Measurements from ENCODE around the gene GUCA1C.

The GUCA1C gene

DNA sequence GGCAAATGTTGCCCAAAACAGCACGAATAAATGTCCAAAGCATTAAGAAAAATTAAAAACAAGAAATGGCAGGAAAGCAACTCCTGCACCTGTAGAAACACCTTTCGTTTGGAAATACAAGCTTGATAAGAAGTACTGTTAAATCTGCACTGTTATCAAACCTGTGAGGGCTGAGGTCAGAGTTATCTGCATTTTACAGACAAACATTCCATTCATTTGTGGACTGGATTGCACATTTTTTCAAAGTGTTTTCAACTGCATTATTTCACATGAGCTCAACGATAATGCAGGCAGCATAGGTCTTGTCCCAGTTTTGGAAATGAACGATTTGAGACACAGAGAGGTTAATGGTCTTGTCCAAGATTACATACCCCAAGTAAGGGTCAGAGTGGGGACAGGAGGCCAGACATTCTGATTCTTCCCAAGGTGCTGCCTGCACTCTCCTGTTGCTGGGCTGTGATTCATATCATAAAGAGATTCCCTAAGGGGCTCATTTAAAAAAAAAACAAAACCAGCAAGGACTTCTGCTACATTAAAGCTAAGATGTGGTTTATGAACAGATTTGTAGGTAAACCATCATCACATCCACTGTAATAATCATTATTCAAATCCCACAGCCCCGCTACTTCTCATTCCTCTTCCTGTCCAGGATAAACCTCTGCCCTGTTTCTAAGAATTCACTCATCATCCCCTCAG lies 13.0 kb downstream of the GUCA1C start:
- TF ChIP-seq CTCF (conservative IDR thresholded peaks at IDR 0.05), result no peak
- no peak overlapping the region for H3K27ac ChIP-seq

GRCh38 chr3:108940166-108940565 lies 13.5 kb downstream of the GUCA1C start:
- H3K27ac ChIP-seq, result no peak overlapping the region
- TF ChIP-seq CTCF (conservative IDR thresholded peaks at IDR 0.05), result no peak

- no peak for TF ChIP-seq CTCF (conservative IDR thresholded peaks at IDR 0.05)
- H3K27ac ChIP-seq, result no peak overlapping the region
These were observed 16.6 kb downstream of the GUCA1C start for GRCh38 chr3:108936924-108937689.

- no peak for TF ChIP-seq CTCF (conservative IDR thresholded peaks at IDR 0.05)
- H3K27ac ChIP-seq, result no peak overlapping the region
These were observed 22.6 kb downstream of the GUCA1C start for GRCh38 chr3:108931035-108931434.

DNA sequence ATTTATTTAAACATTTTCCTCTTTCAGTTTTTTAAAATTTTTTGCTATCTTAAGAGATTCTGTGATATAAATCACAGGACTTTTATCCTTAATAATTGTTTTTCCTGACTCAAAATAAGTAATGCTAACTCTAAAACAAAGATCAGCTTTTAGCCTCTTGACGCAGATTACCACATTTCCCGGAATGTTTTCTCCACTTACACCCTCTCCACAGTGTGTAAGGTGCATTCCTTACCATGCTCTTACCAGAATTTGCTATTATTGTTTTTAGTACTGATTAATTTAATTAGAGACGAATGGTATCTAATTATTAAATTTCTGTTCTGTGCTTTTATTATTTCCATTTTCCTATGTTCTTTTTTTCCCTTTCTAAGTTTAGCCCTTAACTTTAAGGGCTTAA lies 34.8 kb downstream of the GUCA1C start:
- TF ChIP-seq CTCF (conservative IDR thresholded peaks at IDR 0.05), result no peak

GRCh38 chr3:108914774-108915641 lies 38.7 kb downstream of the GUCA1C start:
- no peak overlapping the region for H3K27ac ChIP-seq
- TF ChIP-seq CTCF (conservative IDR thresholded peaks at IDR 0.05), result peak; percentile 91

More for the DNA sequence above, 34.8 kb downstream of the GUCA1C start:
- no peak overlapping the region for H3K27ac ChIP-seq

GRCh38 chr3:108909799-108910198 lies 43.9 kb downstream of the GUCA1C start:
- no peak overlapping the region for H3K27ac ChIP-seq
- TF ChIP-seq CTCF (conservative IDR thresholded peaks at IDR 0.05), result no peak
